ENCODE results near the gene ZRANB1.

The ZRANB1 gene

DNA sequence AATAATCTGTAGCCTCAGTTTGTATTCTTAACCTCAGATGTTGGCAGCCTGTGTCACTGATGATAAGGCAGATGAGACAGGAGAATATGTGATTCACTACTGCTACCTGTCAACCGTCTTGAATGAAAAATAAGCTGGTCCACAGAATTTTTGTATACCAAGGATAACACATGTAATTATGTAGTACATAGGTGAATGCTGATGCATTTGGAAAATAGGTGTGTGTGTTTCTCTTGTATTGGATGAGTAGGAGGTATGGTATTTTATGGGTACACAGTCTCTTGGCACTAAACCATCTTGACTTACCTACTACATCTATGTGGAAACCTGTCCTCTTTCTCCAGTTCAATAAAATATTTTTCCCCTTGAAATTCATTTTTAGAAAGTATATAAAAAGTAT is 20.7 kb upstream of the ZRANB1 start:
- no peak for DNase-seq (ENCODE audit: low read depth)

DNA sequence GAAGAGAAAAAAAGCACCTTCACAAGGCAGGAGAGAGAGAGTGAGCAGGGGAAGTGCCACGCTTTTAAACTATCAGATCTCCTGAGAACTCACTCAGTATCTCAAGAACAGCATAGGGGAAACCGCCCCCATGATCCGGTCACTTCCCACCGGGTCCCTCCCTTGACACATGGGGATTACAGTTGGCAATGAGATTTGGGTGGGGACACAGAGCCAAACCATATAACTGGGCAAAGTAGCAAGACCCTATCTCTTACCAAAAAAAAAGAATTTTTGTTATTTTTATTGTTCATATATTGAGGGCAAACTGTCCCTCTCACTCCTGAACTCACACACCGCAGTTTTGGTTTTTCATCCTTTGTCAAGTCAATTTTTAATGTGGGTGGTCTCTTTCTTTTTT is 18.2 kb upstream of the ZRANB1 start:
- DNase-seq (ENCODE audit: low read depth), result no peak

DNA sequence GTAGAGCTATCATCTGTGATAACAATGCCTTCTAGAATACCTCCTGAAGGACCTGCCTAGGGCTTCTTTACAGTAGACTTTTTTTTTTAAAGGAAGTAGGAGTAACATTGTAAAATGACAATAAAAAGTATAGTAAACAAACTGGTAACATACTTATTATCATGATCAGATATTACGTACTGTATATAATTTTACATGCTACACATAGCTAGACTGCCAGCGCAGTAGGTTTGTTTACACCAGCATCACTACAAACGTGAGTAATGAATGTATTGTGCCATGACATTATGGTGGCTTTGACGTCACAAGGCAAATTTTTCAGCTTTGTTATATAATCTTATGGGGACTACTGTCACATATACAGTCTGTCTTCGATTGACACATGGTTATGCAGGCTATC is 15.4 kb upstream of the ZRANB1 start:
- DNase-seq (ENCODE audit: low read depth), result no peak

GRCh38 chr10:124928087-124928486 is 13.8 kb upstream of the ZRANB1 start:
- DNase-seq (ENCODE audit: low read depth), result no peak

DNA sequence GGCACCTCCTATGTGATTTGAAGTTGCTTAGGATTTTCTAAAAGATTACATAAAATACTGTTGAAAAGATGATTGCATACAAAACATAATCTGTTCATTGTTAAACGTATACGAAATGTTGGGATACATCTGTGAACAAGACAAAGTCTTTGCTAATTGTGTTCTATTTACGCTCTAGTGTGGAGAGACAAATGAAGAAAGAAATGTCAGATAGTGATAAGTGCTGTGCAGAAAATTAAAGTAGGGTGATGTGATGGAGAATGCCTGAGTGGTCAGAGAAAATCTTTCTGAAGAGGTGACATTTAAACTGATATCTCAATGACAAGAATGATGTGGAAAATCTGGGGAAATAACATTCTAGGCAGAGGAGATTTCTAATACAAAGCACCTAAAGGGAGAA is 13.4 kb upstream of the ZRANB1 start:
- DNase-seq (ENCODE audit: low read depth), result no peak

DNA sequence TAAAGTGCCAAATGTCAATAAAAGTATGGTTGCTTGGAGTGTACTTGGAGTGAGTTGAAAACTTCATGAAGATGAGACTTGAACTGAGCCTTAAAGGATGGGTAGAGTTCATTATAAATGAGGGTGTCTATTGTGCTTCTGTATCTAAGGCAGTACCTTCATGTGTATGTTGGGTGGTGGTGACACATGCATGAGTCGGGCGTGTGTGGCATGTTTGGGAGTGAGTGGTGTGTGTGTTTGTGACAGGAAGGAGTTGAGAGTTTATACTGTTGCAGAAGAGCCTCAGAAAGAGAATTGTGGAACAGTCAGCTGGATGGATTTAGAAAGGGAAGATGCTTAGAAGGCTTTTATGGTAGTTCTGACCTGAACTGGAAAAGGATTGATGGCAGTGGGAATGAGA is 6.0 kb upstream of the ZRANB1 start:
- no peak for DNase-seq (ENCODE audit: low read depth)

DNA sequence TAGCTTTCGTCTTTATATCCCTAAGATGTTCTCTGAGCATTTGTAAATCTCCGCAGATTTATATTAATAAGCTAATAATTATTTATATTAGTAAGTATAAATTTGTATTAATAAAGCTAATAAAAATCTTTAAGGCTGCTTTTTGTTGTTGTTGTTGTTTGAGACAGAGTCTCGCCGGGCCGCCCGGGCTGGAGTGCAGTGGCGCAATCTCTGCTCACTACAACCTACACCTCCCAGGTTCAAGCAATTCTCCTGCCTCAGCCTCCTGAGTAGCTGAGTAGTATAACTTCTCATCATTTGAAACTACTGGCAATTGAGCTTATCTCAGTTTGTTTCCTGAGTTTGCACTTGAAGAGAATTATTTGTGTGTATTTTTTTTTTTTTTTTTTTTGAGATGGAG is 5.1 kb upstream of the ZRANB1 start:
- DNase-seq (ENCODE audit: low read depth), result no peak

DNA sequence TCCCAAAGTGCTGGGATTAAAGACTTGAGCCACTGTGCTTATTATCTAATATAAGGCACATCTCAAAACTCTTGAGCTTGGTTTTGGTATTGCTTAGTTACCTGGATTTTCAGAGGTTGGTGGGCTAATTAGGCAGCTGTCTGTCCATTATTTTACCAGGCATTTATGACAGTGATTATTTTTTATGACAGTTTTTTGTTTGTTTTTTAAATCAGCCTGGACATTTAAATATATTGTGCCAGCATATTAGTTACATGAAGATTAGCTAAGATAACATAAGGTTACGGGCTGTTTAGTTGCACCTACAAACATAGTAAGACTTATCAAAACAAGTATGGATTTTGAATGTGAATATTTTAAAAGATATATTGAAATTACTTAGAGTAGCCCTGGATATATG is 2.6 kb upstream of the ZRANB1 start:
- DNase-seq (ENCODE audit: low read depth), result no peak

- DNase-seq (ENCODE audit: low read depth), result no peak
Observed at GRCh38 chr10:124942317-124943169, 620 bp downstream of the ZRANB1 start.

DNA sequence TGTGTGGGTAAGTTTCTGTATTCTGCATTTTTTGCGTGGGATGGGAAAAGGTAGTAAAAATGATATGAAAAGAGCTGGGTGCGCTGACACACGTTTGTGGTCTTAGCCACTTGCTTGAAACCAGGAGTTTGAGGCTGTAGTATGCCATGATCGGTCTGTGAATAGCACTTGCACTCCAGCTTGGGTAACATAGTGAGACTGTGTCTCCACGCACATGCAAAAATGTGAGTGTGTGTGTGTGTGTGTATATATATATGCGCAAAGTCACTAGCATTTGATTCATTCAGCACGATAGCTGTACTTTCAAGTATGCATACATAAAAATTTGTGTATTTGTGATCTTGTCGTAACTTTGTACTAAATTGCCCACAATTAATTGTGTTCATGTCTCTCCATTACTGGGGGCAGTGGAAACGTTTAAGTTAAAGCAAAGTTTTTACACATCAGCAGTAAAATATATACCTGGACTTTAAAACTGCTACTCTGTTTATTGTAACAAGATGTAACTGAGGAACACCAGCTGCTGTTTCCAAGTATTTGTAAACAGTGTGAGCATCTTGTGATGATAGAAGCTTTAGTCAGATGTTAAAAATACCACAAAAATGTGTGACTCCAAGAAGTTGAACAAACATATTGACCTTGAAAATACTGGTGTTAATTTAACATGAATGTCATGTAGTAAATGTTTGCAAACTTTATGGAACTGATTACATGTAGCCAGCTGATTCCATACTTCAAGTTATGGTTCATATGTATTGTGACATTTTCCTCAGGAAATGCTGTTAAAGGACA is 1.6 kb downstream of the ZRANB1 start:
- DNase-seq (ENCODE audit: low read depth), result no peak

DNA sequence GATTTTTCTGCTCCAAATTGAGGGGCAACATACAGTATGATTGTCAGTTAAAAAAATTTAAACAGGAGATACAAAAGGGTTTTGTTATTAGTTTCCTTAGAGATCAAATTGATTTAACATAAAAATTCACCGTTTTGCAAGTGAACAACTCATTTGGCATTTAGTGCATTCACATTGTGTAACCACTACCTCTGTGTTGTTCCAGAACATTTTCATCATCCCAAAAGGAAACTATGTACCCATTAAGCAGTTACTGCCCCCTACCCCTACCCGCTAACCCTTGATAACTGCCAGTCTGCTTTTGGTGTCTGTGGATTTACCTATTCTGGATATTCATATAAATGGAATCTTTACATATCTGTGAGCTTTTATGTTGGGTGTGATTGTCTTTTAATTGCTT is 3.1 kb downstream of the ZRANB1 start:
- DNase-seq (ENCODE audit: low read depth), result no peak

DNA sequence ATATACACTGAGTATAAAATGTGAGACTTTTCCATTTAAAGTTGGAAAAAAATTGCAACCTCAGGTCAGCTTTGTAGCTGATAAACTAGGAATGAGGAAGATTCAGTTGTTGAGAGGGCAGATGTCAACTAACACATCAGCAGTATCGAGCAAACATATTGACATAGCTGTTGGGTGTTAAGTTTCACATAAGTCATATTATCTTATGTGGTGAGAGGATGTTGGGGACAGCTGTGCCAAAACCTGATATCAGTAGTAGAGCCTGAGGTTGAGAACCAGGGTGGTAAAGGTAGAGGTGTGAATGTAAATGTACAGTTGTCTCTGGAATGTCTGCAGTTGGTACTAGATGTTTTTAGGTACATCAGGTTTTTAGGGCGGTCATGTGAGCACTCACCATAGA is 5.0 kb downstream of the ZRANB1 start:
- no peak for DNase-seq (ENCODE audit: low read depth)

- no peak for DNase-seq (ENCODE audit: low read depth)
Observed at GRCh38 chr10:124949543-124949942, 7.6 kb downstream of the ZRANB1 start.

DNA sequence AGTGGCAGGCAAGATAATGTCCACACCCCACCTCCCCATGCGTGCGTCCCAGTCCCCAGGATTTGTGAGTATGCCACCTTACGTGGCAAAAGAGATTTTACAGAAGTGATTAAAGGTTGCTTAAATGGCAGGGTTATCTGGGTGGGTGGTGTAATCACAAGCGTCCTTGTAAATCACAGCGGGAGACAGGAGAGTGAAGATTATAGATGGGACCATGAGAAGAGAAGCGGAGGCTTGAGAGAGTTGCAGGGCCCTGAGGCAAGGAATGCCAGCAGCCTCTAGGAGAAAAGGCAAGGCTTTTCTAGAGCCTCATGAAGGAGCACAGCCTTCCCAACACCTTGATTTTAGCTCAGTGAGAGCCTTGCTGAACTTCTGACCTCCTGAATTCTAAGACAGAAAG is 10.2 kb downstream of the ZRANB1 start:
- no peak for DNase-seq (ENCODE audit: low read depth)

GRCh38 chr10:124953421-124953820 is 11.5 kb downstream of the ZRANB1 start:
- no peak for DNase-seq (ENCODE audit: low read depth)

- no peak for DNase-seq (ENCODE audit: low read depth)
Observed at GRCh38 chr10:124955243-124955642, 13.3 kb downstream of the ZRANB1 start.

DNA sequence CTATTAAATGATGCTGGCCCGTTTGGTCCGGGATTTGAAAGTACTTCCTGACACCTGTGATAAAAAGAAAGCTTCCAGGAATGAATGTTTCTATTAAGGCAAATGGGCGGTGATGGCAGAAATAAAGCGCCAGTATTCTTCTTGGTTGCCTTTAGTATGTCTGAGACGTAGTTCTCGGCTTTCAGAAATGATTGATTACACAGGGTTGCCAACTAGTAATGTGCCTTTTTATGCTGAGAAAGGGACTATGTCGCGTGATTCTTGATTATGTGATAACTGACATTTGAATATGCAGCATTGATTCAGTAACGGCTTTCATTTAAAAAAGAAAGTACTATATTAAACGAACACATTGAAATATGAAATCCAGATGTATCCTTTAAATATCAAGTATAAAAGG is 13.9 kb downstream of the ZRANB1 start:
- no peak for DNase-seq (ENCODE audit: low read depth)

DNA sequence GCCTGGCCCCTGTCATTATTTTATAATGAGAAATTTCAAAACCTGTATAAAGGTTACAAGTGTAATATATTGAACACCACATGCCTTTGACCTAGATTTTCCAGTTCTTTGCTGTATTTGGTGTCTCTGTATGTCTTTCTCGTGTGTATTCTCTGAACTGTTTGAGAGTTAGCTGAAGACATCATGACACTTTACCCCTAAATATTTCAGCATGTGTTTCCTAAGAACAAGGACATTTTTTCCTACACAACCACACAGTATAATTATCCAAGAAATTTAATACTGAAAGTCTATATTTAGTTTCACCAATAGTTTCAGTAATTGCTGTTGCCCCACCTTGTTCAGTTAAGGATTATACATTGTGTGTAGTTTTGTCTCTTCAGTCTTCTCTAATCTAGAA is 14.8 kb downstream of the ZRANB1 start:
- no peak for DNase-seq (ENCODE audit: low read depth)

DNA sequence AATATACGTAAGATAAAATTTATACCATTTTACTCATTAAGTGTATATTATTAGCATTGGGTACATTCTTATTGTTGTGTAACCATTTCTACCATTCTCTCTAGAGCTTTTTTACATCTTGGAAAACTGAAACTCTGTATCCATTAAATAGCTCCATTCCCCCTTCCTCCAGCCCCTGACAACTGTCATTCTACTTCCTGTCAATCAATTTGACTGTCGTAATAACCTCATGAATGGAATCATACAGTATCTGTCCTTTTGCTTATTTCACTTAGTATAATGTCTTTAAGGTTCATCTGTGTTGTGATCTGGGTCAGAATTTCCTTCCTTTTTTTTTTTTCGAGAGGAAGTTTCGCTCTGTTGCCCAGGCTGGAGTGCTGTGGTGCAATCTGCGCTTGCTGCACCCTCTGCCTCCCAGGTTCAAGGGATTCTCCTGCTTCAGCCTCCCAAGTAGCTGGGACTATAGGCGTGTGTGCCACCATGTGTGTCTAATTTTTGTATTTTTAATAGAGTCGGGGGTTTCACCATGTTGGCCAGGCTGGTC is 15.6 kb downstream of the ZRANB1 start:
- DNase-seq (ENCODE audit: low read depth), result no peak

DNA sequence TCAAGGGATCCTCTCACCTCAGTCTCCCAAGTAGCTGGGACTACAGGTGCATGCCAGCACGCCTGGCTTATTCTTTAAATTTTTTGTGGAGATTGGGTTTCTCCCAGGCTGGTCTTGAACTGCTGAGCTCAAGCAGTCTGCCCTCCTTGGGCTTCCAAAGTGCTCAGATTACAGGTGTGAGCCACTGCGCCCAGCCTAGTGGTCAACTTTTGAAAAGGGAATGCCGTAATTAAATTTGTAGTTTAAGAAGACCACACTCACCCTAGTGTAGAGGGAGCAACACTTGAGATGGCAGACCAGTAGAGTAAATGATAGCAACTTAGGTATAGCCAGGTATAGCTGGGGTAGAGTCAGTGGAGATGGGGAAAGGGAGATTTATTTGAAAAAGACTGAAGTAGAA is 17.6 kb downstream of the ZRANB1 start:
- DNase-seq (ENCODE audit: low read depth), result no peak

GRCh38 chr10:124961248-124961570 is 19.3 kb downstream of the ZRANB1 start:
- DNase-seq (ENCODE audit: low read depth), result no peak

DNA sequence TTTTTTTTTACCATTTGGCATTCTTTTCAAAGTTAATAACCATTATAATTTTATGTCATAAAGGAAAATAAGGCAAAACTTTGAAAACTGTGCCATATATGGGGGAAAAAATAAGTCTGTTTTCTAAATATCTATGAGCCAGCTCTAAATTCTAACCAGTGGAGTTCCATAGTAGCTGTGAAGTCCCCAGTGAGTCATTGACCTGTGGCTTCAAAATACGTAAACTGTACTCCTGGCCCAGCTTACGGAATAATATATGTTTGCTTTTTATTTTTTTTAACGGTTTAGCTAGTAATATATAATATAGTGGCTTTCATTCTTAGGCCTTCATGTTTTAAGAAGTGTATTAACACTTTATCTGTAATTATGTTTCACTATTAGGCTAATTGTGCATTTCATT is 20.5 kb downstream of the ZRANB1 start:
- DNase-seq (ENCODE audit: low read depth), result no peak
